CD4-positive, alpha-beta memory T cell (primary cell): ENCODE results near the gene PLPP6. TPM values are rescaled to one million over a fixed set of nuclear protein-coding genes. Genes with fewer than 3 reads are reported as not detected.

Source experiments
- CTCF ChIA-PET: fragments of 350-600 bp; sonication (Branson Sonifier 250); formaldehyde crosslinking; loops from one replicate; lab custom pipeline; 2021; ENCODE audit warnings: inconsistent platforms; ENCODE audit not compliant: partially characterized antibody; lab: Charles Lee
- POLR2A ChIA-PET: fragments of 350-600 bp; sonication (Branson Sonifier 250); formaldehyde crosslinking; loops from one replicate; lab custom pipeline; 2021; ENCODE audit not compliant: partially characterized antibody; lab: Charles Lee
- DNase-seq, 5 donors: peaks; one replicate each; pipeline versions ENCODE4 v3.0.0 to v3.0.0-alpha.2; 2020 to 2022; ENCODE audit warnings: mixed read lengths in 1 of 5
- H3K27ac ChIP-seq: one replicate; pipeline ENCODE4 v1.7.0; 2013; ENCODE audit warnings: low read depth, low read length
- H3K27me3 ChIP-seq: 2 replicates; pipeline ENCODE4 v1.7.0; 2013; ENCODE audit warnings: mild to moderate bottlenecking, low read length, moderate library complexity; ENCODE audit not compliant: insufficient read depth
- H3K36me3 ChIP-seq: 2 replicates; pipeline ENCODE4 v1.7.0; 2013; ENCODE audit warnings: mild to moderate bottlenecking, low read length, moderate library complexity; ENCODE audit not compliant: insufficient read depth
- H3K4me1 ChIP-seq: 2 replicates; pipeline ENCODE4 v1.7.0; 2013; ENCODE audit warnings: mild to moderate bottlenecking, low read length, moderate library complexity; ENCODE audit not compliant: insufficient read depth
- H3K4me3 ChIP-seq, 2 donors: one replicate each; pipeline ENCODE4 v1.7.0; 2013; ENCODE audit warnings: low read length in 2 of 2, mild to moderate bottlenecking in 1 of 2
- H3K9me3 ChIP-seq, 2 donors: one replicate each; pipeline ENCODE4 v1.7.0; 2013; ENCODE audit warnings: low read length in 2 of 2, control low read depth in 1 of 2; ENCODE audit not compliant: control insufficient read depth in 1 of 2
- H3K27ac Mint-ChIP-seq, 7 donors: one replicate each; pipeline ENCODE4 v1.8.0; 2020 to 2021; ENCODE audit warnings: mixed read lengths in 7 of 7, mild to moderate bottlenecking in 6 of 7, inconsistent platforms in 3 of 7, moderate library complexity in 3 of 7
- H3K27me3 Mint-ChIP-seq, 2 donors: one replicate each; pipeline ENCODE4 v1.8.0; 2020 to 2021; ENCODE audit warnings: mixed read lengths in 2 of 2
- H3K36me3 Mint-ChIP-seq, 2 donors: one replicate each; pipeline ENCODE4 v1.8.0; 2020 to 2021; ENCODE audit warnings: mixed read lengths in 2 of 2, inconsistent platforms in 1 of 2, mild to moderate bottlenecking in 1 of 2
- H3K4me1 Mint-ChIP-seq, 4 donors: one replicate each; pipeline ENCODE4 v1.8.0; 2020 to 2021; ENCODE audit warnings: mixed read lengths in 4 of 4, mild to moderate bottlenecking in 1 of 4
- H3K4me3 Mint-ChIP-seq, 8 donors: one replicate each; pipeline ENCODE4 v1.8.0; 2020 to 2021; ENCODE audit warnings: mixed read lengths in 8 of 8, mild to moderate bottlenecking in 7 of 8, moderate library complexity in 6 of 8, inconsistent platforms in 3 of 8
- H3K9me3 Mint-ChIP-seq, 8 donors: one replicate each; pipeline ENCODE4 v1.8.0; 2020 to 2021; ENCODE audit warnings: mixed read lengths in 8 of 8, mild to moderate bottlenecking in 5 of 8, inconsistent platforms in 3 of 8, moderate library complexity in 1 of 8
- intact Hi-C: fragments of 100-400 bp; cut with micrococcal nuclease; formaldehyde crosslinking; loops from one replicate; pipeline ENCODE4 v1.15.1; 2023
- polyA plus RNA-seq, 2 donors: library from polyadenylated mRNA; unstranded; fragments of 300-500 nt; fragmentation: Illumina TruSeq; gene quantifications; one replicate each; pipeline ENCODE4 v1.2.3, GENCODE V29; 2021
- total RNA-seq, 2 experiments: library from RNA; stranded (reverse); gene quantifications; one replicate each; pipeline ENCODE4 v1.2.3, GENCODE V29; 2021

PLPP6 gene
- total and polyA plus RNA-seq, 4 experiments from 2014 or later = 3.2 to 23.8 (median 14.9) TPM

DNA sequence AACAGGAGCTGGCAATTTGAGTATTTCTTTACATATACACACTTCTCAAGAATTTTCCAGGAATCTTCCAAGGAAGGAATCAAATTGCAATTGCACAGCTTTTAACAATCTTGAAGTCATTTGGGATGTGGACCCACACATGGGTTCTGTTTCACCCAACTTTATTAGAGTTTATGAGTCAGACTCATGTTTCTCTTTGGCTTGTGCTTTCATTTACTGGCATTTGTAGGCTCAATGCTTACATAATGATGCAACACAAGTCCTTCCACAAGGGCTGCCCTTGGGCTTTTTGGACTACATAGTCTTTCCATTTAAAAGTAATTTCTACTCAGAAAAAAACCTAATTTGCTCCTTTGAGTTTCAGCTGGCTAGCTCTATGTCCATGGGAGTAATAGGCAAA, 12.7 kb downstream of the PLPP6 start:
- intact Hi-C loops = loop anchor here (5.0 kb wide), 4 partner anchors 72 to 1147 kb away; partner anchors contain the start of genes JAK2, PLGRKT and RFX3
- Mint-ChIP-seq H3K9me3 (peaks cover 0 to 4% (median 0%) of the 10 kb centered on the region in 8 donors), H3K4me3 (no peak overlapping the region), H3K27ac (no peak overlapping the region), H3K4me1 (peaks cover 0 to 4% (median 0%) of the 10 kb centered on the region in 4 donors), H3K27me3 (peaks cover 0 to 1% of the 10 kb centered on the region in 2 donors), H3K36me3 (peaks cover 2 to 6% of the 10 kb centered on the region in 2 donors)
- no peak overlapping the region for H3K4me3 ChIP-seq
- H3K9me3 ChIP-seq = no peaks in the 10 kb centered on the region
- H3K27me3 ChIP-seq = no peaks in the 10 kb centered on the region
- H3K36me3 ChIP-seq = no peaks in the 10 kb centered on the region
- H3K4me1 ChIP-seq = peaks cover 7% of the 10 kb centered on the region
- ChIA-PET POLR2A (interaction anchor here (1.5 kb wide), 1 partner anchor 9 kb away, joined by 6 read pairs; the partner anchor contains the start of gene SPATA6L), CTCF (interaction anchor here (0.8 to 1.7 kb wide), 4 partner anchors 9 to 84 kb away, joined by 3 to 11 read pairs (median 5); partner anchors contain the start of genes PLPP6 and SPATA6L)
- H3K27ac ChIP-seq = no peak overlapping the region
- no peak for DNase-seq

DNA sequence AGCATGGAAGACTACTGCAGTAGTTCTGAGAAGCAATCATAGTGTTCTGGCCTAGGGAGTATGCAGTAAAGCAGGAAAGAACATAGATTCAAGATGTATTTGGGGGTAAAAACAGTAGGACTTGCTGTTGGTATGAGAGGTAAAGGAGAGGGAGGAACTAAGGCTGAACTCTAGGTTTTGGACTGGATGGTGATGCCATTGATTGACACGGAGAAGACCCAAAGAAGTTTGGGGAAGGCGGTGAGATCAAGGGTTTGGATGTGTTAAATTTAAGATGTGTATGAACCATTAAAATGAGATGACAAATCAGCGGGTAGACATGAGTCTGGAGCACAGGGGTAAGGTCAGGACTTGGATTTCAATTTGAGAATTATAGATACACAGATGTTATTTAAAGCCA, 15.3 kb downstream of the PLPP6 start:
- H3K27ac ChIP-seq = no peak overlapping the region
- H3K9me3 ChIP-seq = no peaks in the 10 kb centered on the region
- peaks cover 0 to 6% (median 0%) of the 10 kb centered on the region in 4 donors for H3K4me1 Mint-ChIP-seq
- peaks cover 0 to 4% (median 0%) of the 10 kb centered on the region in 8 donors for H3K9me3 Mint-ChIP-seq
- no peaks in the 10 kb centered on the region for H3K36me3 ChIP-seq
- H3K4me3 ChIP-seq = no peak overlapping the region
- intact Hi-C loops = loop anchor here (5.0 kb wide), 4 partner anchors 75 to 1150 kb away; partner anchors contain the start of genes JAK2, PLGRKT and RFX3
- no peaks in the 10 kb centered on the region for H3K27me3 Mint-ChIP-seq
- H3K4me3 Mint-ChIP-seq = no peak overlapping the region
- CTCF ChIA-PET = interaction anchor here (0.8 to 2.1 kb wide), 4 partner anchors 12 to 115 kb away, joined by 3 to 16 read pairs (median 4); partner anchors contain the start of genes PLPP6, RCL1 and SPATA6L
- H3K27me3 ChIP-seq = no peaks in the 10 kb centered on the region
- H3K4me1 ChIP-seq = peaks cover 26% of the 10 kb centered on the region
- H3K36me3 Mint-ChIP-seq = peaks cover 2 to 6% of the 10 kb centered on the region in 2 donors
- POLR2A ChIA-PET = interaction anchor here (0.6 to 2.9 kb wide), 14 partner anchors 8 to 1201 kb away, joined by 3 to 17 read pairs (median 3); partner anchors contain the start of genes AK3, PLGRKT, PLPP6 and RFX3
- H3K27ac Mint-ChIP-seq = no peak overlapping the region
- no peak for DNase-seq

DNA sequence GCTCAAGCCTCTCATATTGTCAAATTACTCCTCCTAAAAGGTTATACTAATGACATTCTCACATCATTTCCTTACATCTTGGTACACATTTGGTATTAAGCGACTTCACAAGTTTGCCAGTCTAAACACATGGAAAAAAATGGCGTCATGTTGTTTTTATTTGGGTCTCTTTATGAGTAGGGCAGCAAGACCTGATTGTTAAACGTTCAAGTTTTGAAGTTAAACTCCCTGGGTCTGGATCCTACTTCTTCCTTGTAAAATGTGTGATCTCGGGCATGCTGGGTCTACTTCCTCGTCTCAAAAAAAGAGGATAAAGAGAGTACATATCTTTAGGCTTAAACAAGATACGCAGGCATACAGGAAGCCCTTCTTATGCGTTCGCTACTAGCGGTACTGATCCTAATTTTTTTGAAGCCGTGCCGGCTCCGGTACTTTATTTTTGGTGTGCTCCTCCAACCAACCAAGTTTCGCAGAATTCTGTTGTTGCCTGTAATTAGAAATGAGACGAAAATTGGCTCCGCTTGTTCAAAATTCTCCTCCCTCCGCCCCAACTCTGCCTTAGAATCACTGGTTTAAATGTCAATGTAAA, 16.7 kb downstream of the PLPP6 start:
- H3K4me3 Mint-ChIP-seq = no peak overlapping the region
- Histone ChIP-seq H3K9me3 (no peaks in the 10 kb centered on the region), H3K36me3 (no peaks in the 10 kb centered on the region), H3K27ac (peak overlapping the region; percentile 94), H3K4me3 (peak overlapping the region; percentile 51 to 72), H3K27me3 (no peaks in the 10 kb centered on the region), H3K4me1 (peaks cover 33% of the 10 kb centered on the region)
- intact Hi-C loops = loop anchor here (1.0 to 5.0 kb wide), 9 partner anchors 16 to 1834 kb away; partner anchors contain the start of genes AK3, JAK2, PLGRKT and PLPP6
- H3K27ac Mint-ChIP-seq = no peak overlapping the region
- peaks cover 7 to 13% (median 8%) of the 10 kb centered on the region in 4 donors for H3K4me1 Mint-ChIP-seq
- no peak for DNase-seq
- peaks cover 6 to 8% of the 10 kb centered on the region in 2 donors for H3K36me3 Mint-ChIP-seq
- H3K9me3 Mint-ChIP-seq = peaks cover 0 to 4% (median 0%) of the 10 kb centered on the region in 8 donors
- ChIA-PET CTCF (interaction anchor here (0.5 to 1.4 kb wide), 3 partner anchors 13 to 307 kb away, joined by 3 to 13 read pairs (median 3); partner anchors contain the start of gene SPATA6L), POLR2A (interaction anchor here (0.6 to 2.9 kb wide), 26 partner anchors 9 to 1835 kb away, joined by 3 to 74 read pairs (median 5); partner anchors contain the start of genes AK3, CD274, JAK2 and PLGRKT)
- no peaks in the 10 kb centered on the region for H3K27me3 Mint-ChIP-seq

DNA sequence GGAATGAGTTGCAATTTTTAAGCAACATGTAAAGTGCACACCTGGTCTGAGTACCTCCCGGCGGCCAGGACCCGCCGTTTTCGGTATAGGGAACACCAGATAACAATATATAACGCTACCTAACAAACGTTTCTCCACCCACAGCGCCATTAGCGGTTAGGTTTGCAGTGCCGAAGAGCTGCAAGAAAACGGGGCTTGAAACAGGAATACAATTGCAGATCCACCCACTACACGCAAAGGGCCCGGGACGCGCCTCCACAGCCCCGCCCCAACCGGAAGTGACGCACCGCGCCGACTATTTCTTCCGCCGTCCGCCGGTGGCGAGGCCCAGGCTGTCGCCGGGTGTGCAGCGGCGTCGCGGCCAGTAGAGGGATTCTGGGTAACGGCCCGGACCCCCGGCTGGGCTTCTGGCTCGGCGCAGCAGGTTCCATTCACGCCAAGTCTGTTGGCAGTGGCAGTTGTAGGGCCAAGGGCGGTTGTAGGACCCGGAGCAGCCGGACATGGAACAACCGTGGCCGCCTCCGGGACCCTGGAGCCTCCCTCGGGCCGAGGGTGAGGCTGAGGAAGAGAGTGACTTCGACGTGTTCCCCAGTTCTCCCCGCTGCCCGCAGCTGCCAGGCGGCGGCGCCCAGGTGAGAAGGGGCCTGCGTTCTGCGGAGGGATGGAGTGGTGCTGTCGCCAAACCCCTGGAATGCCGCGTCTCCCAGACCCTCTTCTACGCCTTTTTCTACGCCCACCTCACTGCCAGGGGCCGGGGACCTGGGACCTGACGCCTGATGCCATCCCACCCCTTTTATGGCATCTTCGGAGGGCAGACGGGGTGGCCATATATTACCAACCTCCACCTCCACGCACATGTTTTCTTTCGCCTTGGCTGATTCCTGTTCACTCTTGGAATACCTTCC, 17.4 kb downstream of the PLPP6 start, which contains the start of gene CDC37L1:
Gene CDC37L1, plus strand, starts transcription at position 302 of the 905 bp plus-strand sequence. Its CDS starts 199 bp downstream, at position 501.
- peaks cover 0 to 4% (median 0%) of the 10 kb centered on the region in 8 donors for H3K9me3 Mint-ChIP-seq
- peak; percentile 97 to 99 (median 99) for DNase-seq
- no peak within 1 kb of the TSS for H3K27ac Mint-ChIP-seq
- H3K4me1 ChIP-seq = peaks cover 36% of the 10 kb centered on the region
- POLR2A ChIA-PET = interaction anchor here (0.6 to 1.8 kb wide), 25 partner anchors 9 to 1836 kb away, joined by 3 to 74 read pairs (median 4); partner anchors contain the start of genes AK3, CD274, JAK2 and PLGRKT
- no peaks in the 10 kb centered on the region for H3K36me3 ChIP-seq
- H3K4me3 ChIP-seq = peak within 1 kb of the TSS; percentile 72 to 80
- intact Hi-C loops = loop anchor here (1.0 to 10.0 kb wide), 10 partner anchors 17 to 2005 kb away; partner anchors contain the start of genes AK3, JAK2, PLGRKT and PLPP6
- no peaks in the 10 kb centered on the region for H3K9me3 ChIP-seq
- H3K27me3 ChIP-seq = no peaks in the 10 kb centered on the region
- no peaks in the 10 kb centered on the region for H3K27me3 Mint-ChIP-seq
- peaks cover 6 to 12% of the 10 kb centered on the region in 2 donors for H3K36me3 Mint-ChIP-seq
- peaks cover 11 to 16% (median 11%) of the 10 kb centered on the region in 4 donors for H3K4me1 Mint-ChIP-seq
- peak within 1 kb of the TSS; percentile 94 for H3K27ac ChIP-seq
- CTCF ChIA-PET = interaction anchor here (0.5 to 1.4 kb wide), 3 partner anchors 14 to 306 kb away, joined by 3 to 13 read pairs (median 3); partner anchors contain the start of gene SPATA6L
- H3K4me3 Mint-ChIP-seq = no peak within 1 kb of the TSS

DNA sequence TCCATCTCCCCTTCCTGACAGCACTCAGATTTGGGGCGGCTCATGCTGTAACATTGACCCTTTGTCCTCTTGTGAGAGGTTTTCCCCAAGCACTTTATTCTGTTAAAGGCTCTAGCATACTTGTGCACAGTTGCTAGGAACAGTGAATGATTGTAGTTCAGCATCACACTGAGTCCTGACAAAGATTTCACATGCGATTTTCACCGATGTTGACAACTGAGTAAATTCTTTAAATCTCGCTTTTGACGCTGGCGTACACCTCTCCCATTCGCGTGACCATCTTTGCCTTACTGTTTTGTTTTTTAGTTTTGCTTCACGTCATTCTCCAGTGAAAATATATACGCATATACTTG, 18.1 kb downstream of the PLPP6 start:
- H3K27ac Mint-ChIP-seq = no peak overlapping the region
- H3K4me3 Mint-ChIP-seq = no peak overlapping the region
- H3K4me1 ChIP-seq = peaks cover 40% of the 10 kb centered on the region
- H3K4me3 ChIP-seq = peak overlapping the region; percentile 72 to 80
- no peaks in the 10 kb centered on the region for H3K27me3 ChIP-seq
- peak overlapping the region; percentile 94 for H3K27ac ChIP-seq
- H3K9me3 Mint-ChIP-seq = peaks cover 0 to 4% (median 0%) of the 10 kb centered on the region in 8 donors
- no peaks in the 10 kb centered on the region for H3K9me3 ChIP-seq
- H3K36me3 Mint-ChIP-seq = peaks cover 6 to 18% of the 10 kb centered on the region in 2 donors
- H3K36me3 ChIP-seq = no peaks in the 10 kb centered on the region
- H3K27me3 Mint-ChIP-seq = no peaks in the 10 kb centered on the region
- intact Hi-C loops = loop anchor here (10.0 kb wide), 1 partner anchor 2005 kb away; no protein-coding TSS in a partner anchor
- peaks cover 16 to 23% (median 18%) of the 10 kb centered on the region in 4 donors for H3K4me1 Mint-ChIP-seq
- ChIA-PET POLR2A (interaction anchor here (1.0 to 1.8 kb wide), 10 partner anchors 12 to 949 kb away, joined by 3 to 74 read pairs (median 6); partner anchors contain the start of genes AK3, CD274, PLPP6 and RCL1), CTCF (interaction anchor here (1.0 to 3.0 kb wide), 4 partner anchors 10 to 306 kb away, joined by 3 to 13 read pairs (median 4); partner anchors contain the start of gene PLPP6)
- DNase-seq = no peak

DNA sequence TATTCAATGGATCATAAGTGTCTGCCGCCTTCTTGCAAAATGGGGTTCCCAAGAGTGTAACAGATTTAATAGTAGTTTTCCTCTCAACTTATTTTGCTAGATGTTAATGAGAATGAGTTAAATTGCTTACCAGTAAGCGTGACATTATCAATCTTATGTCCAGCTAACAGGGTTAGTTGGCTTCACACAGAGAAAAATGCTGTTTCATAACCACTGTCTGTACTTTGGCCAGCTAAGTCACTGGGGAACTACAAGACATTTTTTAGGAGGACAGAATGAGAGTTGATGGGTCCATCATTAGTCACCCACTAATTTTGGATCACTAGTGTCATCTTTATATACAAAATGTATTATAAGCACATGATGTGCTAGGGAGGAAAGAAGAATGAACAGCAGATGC, 18.7 kb downstream of the PLPP6 start:
- Histone ChIP-seq H3K4me1 (peaks cover 45% of the 10 kb centered on the region), H3K9me3 (no peaks in the 10 kb centered on the region), H3K4me3 (peak overlapping the region; percentile 72 to 80), H3K27me3 (no peaks in the 10 kb centered on the region), H3K27ac (peak overlapping the region; percentile 94), H3K36me3 (peaks cover under 1% of the 10 kb centered on the region)
- H3K27me3 Mint-ChIP-seq = no peaks in the 10 kb centered on the region
- H3K4me3 Mint-ChIP-seq = no peak overlapping the region
- peaks cover 0 to under 1% (median 0%) of the 10 kb centered on the region in 8 donors for H3K9me3 Mint-ChIP-seq
- POLR2A ChIA-PET = interaction anchor here (1.0 to 1.5 kb wide), 3 partner anchors 19 to 305 kb away, joined by 3 to 7 read pairs (median 7); partner anchors contain the start of genes JAK2 and PLPP6
- intact Hi-C loops = loop anchor here (10.0 kb wide), 1 partner anchor 2004 kb away; no protein-coding TSS in a partner anchor
- no peak for DNase-seq
- peaks cover 5 to 22% of the 10 kb centered on the region in 2 donors for H3K36me3 Mint-ChIP-seq
- peaks cover 19 to 25% (median 23%) of the 10 kb centered on the region in 4 donors for H3K4me1 Mint-ChIP-seq
- CTCF ChIA-PET = interaction anchor here (0.7 to 3.0 kb wide), 4 partner anchors 10 to 19 kb away, joined by 3 to 13 read pairs (median 4); partner anchors contain the start of gene PLPP6
- H3K27ac Mint-ChIP-seq = no peak overlapping the region
